NT2/D1 (cell line): ENCODE measurements around the gene TWF1.

ENCODE experiments used
- SUZ12 ChIP-seq: IDR thresholded peaks from 2 replicates; pipeline ENCODE4 v1.6.1; 2011; ENCODE audit not compliant: insufficient read length, insufficient read depth; ENCODE audit errors: extremely low read depth
- YY1 ChIP-seq: IDR thresholded peaks from 2 replicates; pipeline ENCODE4 v1.6.1; 2011; ENCODE audit not compliant: insufficient read length, insufficient read depth
- ZNF274 ChIP-seq: IDR thresholded peaks from 2 replicates; pipeline ENCODE4 v1.6.1; 2011; ENCODE audit warnings: mild to moderate bottlenecking, low read depth, low read length

- TF ChIP-seq YY1 (no peak), ZNF274 (no peak), SUZ12 (no peak)
Measured at GRCh38 chr12:43816168-43816567, 10.1 kb upstream of the TWF1 start.
